Stomach smooth muscle (tissue), 2 donors: ENCODE measurements around the gene CC2D1B.

Experiments
- H3K27ac ChIP-seq: one replicate; pipeline ENCODE4 v1.7.0; 2013; ENCODE audit warnings: mild to moderate bottlenecking, low read length, inconsistent platforms
- H3K27me3 ChIP-seq, 2 donors: one replicate each; pipeline ENCODE4 v1.7.0; 2013; ENCODE audit warnings: low read length in 2 of 2; ENCODE audit not compliant: insufficient read depth in 2 of 2, control insufficient read depth in 1 of 2
- H3K36me3 ChIP-seq, 2 donors: one replicate each; pipeline ENCODE4 v1.7.0; 2013; ENCODE audit warnings: low read length in 2 of 2; ENCODE audit not compliant: control insufficient read depth in 2 of 2, insufficient read depth in 2 of 2
- H3K4me1 ChIP-seq: one replicate; pipeline ENCODE4 v1.7.0; 2013; ENCODE audit warnings: low read length; ENCODE audit not compliant: control insufficient read depth, insufficient read depth
- H3K4me3 ChIP-seq, 2 donors: one replicate each; pipeline ENCODE4 v1.7.0; 2013; ENCODE audit warnings: low read length in 2 of 2
- H3K9ac ChIP-seq, 2 donors: one replicate each; pipeline ENCODE4 v1.7.0; 2013; ENCODE audit warnings: low read length in 2 of 2, mild to moderate bottlenecking in 1 of 2
- H3K9me3 ChIP-seq, 2 donors: one replicate each; pipeline ENCODE4 v1.7.0; 2013; ENCODE audit warnings: low read length in 2 of 2; ENCODE audit not compliant: control insufficient read depth in 2 of 2
- donor health status: healthy.
- donor health status: Pancreatic carcinoma.

Gene CC2D1B

GRCh38 chr1:52341655-52342260 lies 24.2 kb downstream of the CC2D1B start:
- no peak overlapping the region for H3K9ac ChIP-seq
- H3K9me3 ChIP-seq, result no peaks in the 10 kb centered on the region
- H3K36me3 ChIP-seq, result peaks cover 6 to 17% of the 10 kb centered on the region in 2 donors
- H3K4me1 ChIP-seq, result no peaks in the 10 kb centered on the region
- H3K27ac ChIP-seq, result no peak overlapping the region
- H3K27me3 ChIP-seq, result no peaks in the 10 kb centered on the region
- no peak overlapping the region for H3K4me3 ChIP-seq

GRCh38 chr1:52337439-52337838 lies 28.6 kb downstream of the CC2D1B start:
- H3K9ac ChIP-seq, result no peak overlapping the region
- H3K36me3 ChIP-seq, result peaks cover 4 to 8% of the 10 kb centered on the region in 2 donors
- no peaks in the 10 kb centered on the region for H3K27me3 ChIP-seq
- H3K27ac ChIP-seq, result no peak overlapping the region
- no peak overlapping the region for H3K4me3 ChIP-seq
- no peaks in the 10 kb centered on the region for H3K9me3 ChIP-seq
- no peaks in the 10 kb centered on the region for H3K4me1 ChIP-seq

DNA sequence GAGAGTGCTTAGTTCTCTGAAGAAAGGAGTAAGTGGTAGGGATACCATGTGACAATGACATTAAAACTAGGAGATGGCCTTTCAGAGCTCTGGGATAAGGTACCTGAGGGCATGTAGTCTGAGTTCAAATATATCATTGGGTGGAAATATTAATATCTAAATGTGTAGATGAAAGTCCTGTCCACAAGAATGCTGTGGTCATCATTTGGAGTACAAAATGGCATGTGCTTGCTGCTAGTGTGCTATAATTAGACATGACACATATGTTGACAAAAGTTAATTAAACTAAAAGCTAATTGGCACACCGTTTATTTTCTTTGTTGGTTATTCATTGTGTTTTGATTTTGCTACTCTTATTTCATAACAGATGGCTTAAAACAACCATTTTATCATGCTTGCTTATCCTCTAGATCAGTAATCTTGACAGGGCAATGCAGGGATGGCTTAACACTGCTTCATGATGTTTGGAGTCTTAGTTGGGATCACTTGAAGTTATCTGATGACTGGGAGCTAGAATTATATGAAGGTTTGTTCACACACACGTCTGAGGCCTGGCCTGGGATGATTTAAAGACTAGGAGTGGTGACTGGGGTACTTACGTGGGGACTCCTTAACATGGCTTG lies 31.0 kb downstream of the CC2D1B start:
- Histone ChIP-seq H3K27ac (no peak overlapping the region), H3K36me3 (peaks cover 4 to 8% of the 10 kb centered on the region in 2 donors), H3K9ac (no peak overlapping the region), H3K4me1 (no peaks in the 10 kb centered on the region), H3K4me3 (no peak overlapping the region), H3K9me3 (no peaks in the 10 kb centered on the region), H3K27me3 (no peaks in the 10 kb centered on the region)

DNA sequence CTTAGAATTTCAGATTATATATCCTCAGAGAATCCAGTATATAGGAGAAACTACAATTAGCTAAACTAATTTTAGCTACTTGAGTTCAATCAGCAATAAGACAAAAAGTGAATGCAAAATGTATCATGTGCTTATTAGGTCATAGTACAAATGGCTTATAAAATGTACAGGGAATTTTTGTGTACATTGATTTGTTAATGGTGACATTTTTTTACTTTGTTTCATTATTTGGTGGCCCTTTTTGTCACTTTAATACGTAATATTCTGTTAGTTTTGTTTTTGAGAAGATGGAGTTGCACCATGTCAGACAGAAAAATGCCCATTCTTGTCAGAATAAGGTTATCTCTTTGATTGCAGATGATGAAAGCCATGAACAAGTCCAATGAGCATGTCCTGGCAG lies 33.6 kb downstream of the CC2D1B start:
- Histone ChIP-seq H3K4me3 (no peak overlapping the region), H3K9me3 (no peaks in the 10 kb centered on the region), H3K27ac (no peak overlapping the region), H3K4me1 (no peaks in the 10 kb centered on the region), H3K9ac (no peak overlapping the region), H3K36me3 (peaks cover 0 to 6% of the 10 kb centered on the region in 2 donors), H3K27me3 (no peaks in the 10 kb centered on the region)

- H3K27me3 ChIP-seq, result no peaks in the 10 kb centered on the region
Observed at GRCh38 chr1:52328615-52329014, 37.4 kb downstream of the CC2D1B start.

DNA sequence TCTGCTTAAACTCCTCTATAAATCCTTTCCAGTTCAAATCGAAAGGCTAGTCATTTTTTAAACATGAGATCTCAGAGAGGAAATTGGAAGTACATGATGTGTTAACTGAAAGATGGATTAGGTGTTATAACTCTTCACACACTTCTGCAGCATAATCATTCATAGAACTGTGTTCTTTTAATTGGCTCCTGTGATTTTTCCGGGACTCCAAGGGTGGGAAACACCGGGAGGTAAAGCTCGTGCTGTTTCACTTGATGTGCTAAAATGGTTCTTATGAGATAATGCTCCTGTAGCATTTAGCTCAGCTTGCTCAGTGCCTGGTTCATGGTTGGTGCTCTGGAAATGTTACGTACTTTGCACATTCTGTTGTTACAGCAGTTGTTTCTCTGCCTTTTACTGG lies 40.2 kb downstream of the CC2D1B start:
- H3K27ac ChIP-seq, result no peak overlapping the region
- no peaks in the 10 kb centered on the region for H3K4me1 ChIP-seq
- H3K27me3 ChIP-seq, result no peaks in the 10 kb centered on the region
- H3K36me3 ChIP-seq, result no peaks in the 10 kb centered on the region
- no peak overlapping the region for H3K4me3 ChIP-seq
- no peaks in the 10 kb centered on the region for H3K9me3 ChIP-seq
- no peak overlapping the region for H3K9ac ChIP-seq

More at GRCh38 chr1:52328615-52329014, 37.4 kb downstream of the CC2D1B start:
- no peaks in the 10 kb centered on the region for H3K4me1 ChIP-seq
- H3K4me3 ChIP-seq, result no peak overlapping the region
- H3K36me3 ChIP-seq, result no peaks in the 10 kb centered on the region
- no peak overlapping the region for H3K9ac ChIP-seq
- H3K27ac ChIP-seq, result no peak overlapping the region
- no peaks in the 10 kb centered on the region for H3K9me3 ChIP-seq

GRCh38 chr1:52323731-52324130 lies 42.3 kb downstream of the CC2D1B start:
- Histone ChIP-seq H3K9me3 (no peaks in the 10 kb centered on the region), H3K4me3 (no peak overlapping the region), H3K9ac (no peak overlapping the region), H3K27me3 (no peaks in the 10 kb centered on the region), H3K27ac (no peak overlapping the region), H3K36me3 (no peaks in the 10 kb centered on the region), H3K4me1 (no peaks in the 10 kb centered on the region)

DNA sequence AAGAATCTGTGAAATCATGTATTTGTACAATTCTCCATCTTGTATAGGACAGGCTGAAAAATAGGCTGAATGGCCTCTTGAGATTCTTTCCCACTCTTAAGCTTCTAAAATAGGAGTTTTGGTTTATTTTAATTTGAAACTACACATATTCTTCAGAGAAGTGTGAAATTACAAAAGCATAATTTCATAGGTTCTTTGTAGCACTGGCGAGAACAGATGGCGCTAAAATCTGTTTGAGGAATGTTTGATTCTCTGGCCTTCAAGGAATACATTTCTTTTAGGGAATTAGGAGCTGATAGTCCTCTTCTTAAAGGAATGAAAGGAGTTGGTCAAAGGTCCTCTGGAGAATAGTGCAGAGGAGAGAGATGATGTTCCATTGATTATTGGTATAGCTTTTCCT lies 44.9 kb downstream of the CC2D1B start:
- Histone ChIP-seq H3K4me1 (no peaks in the 10 kb centered on the region), H3K9ac (no peak overlapping the region), H3K4me3 (no peak overlapping the region), H3K27ac (no peak overlapping the region), H3K36me3 (no peaks in the 10 kb centered on the region), H3K27me3 (no peaks in the 10 kb centered on the region), H3K9me3 (no peaks in the 10 kb centered on the region)

- no peak overlapping the region for H3K9ac ChIP-seq
- H3K4me3 ChIP-seq, result no peak overlapping the region
- H3K9me3 ChIP-seq, result no peaks in the 10 kb centered on the region
- H3K27ac ChIP-seq, result no peak overlapping the region
- H3K4me1 ChIP-seq, result no peaks in the 10 kb centered on the region
- peaks cover 0 to 22% of the 10 kb centered on the region in 2 donors for H3K36me3 ChIP-seq
- H3K27me3 ChIP-seq, result no peaks in the 10 kb centered on the region
Observed at GRCh38 chr1:52306227-52307006, 59.6 kb downstream of the CC2D1B start.

DNA sequence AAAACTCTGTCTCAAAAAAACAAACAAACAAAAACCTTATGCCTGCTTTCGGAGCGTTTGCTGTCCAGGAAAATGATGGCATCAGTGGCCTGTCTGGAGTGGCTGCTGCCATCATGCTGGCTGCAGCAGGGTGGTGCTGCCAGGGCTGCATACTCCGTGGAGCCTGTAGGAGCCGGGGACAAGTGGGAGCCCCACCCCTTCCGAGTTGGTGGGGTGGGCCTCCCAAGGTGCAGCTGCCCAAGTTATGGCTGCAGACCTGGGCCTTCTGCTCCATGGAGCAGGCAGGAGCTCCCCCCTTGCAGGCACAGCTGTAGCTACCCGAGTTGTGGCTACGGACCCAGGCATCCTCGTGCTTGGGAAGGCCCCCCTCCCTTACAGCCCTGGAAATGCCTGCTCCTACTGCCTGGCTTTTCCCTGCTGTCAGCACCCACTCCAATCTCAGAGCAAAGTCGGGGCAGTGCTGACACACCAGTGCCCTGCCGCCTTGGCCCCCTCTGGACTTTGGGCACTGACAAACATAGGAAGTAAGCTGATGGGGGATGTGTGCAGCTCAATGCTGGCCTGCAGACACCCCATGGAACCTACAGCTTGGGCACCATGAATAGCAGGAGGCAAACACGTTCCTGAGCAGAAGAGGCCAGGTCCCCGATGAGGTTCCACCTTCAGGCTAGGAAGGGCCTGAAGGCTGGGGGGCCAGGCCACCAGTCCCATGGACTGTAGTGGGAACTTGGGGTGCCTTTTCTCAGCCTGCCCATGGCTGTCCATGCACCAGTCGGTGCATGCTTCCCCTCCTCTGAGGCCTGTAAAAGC lies 60.4 kb downstream of the CC2D1B start:
- Histone ChIP-seq H3K27me3 (no peaks in the 10 kb centered on the region), H3K9me3 (no peaks in the 10 kb centered on the region), H3K27ac (no peak overlapping the region), H3K36me3 (peaks cover 0 to 19% of the 10 kb centered on the region in 2 donors), H3K4me3 (no peak overlapping the region), H3K4me1 (no peaks in the 10 kb centered on the region), H3K9ac (no peak overlapping the region)
